Measurements from ENCODE around the gene GALNT15.

Gene GALNT15

DNA sequence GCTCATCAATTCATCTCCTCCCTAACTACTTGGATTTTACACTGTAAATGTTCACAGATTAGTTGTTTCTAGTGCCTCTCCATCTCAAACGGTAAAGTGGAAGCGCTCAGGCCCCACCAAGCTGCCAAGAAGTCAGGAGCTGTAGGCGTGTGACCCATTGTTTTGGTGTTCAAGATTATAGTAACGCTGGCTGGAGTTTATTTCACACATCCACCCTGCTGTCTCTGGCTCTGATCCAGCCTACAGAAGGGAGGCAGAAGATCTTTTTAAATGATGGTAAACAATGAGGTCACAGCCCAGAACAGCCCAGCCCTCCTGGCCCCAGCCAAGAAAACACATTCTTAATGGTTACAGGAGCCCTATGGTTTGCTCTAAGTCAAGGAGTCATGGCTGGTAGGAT lies 25.7 kb upstream of the GALNT15 start:
- H3K4me3 ChIP-seq (replicated peaks in 1 of 2; ENCODE audit: low read depth in 2 of 2, low read length in 2 of 2): no peak overlapping the region
- DNase-seq (ENCODE audit: low read depth in 2 of 2): peak; percentile 96 to 99
- TF ChIP-seq, protein P1, sequence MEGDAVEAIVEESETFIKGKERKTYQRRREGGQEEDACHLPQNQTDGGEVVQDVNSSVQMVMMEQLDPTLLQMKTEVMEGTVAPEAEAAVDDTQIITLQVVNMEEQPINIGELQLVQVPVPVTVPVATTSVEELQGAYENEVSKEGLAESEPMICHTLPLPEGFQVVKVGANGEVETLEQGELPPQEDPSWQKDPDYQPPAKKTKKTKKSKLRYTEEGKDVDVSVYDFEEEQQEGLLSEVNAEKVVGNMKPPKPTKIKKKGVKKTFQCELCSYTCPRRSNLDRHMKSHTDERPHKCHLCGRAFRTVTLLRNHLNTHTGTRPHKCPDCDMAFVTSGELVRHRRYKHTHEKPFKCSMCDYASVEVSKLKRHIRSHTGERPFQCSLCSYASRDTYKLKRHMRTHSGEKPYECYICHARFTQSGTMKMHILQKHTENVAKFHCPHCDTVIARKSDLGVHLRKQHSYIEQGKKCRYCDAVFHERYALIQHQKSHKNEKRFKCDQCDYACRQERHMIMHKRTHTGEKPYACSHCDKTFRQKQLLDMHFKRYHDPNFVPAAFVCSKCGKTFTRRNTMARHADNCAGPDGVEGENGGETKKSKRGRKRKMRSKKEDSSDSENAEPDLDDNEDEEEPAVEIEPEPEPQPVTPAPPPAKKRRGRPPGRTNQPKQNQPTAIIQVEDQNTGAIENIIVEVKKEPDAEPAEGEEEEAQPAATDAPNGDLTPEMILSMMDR (IDR thresholded peaks at IDR 0.05; ENCODE audit: low read depth, low read length): no peak

GRCh38 chr3:16150285-16150684 lies 24.2 kb upstream of the GALNT15 start:
- no peak for DNase-seq (ENCODE audit: low read depth in 2 of 2)

DNA sequence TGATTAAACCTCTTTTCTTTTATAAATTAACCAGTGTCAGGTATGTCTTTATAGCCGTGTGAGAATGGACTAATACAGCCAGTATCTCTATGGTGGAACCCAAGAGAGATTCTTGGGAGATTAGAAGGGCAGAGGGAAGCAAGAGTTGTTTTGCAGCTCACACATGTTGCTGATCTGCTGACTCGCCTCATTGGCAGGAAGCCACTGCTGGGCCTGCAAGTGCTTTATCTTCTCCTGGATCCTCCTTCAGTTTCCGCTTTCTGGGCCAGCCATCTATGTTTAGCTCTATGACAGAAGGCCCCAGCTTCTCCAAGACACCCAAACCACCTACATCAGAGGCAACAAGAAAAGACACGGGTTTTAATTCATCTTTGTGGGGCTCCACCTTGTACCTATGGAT lies 23.4 kb upstream of the GALNT15 start:
- TF ChIP-seq, protein P1 (IDR thresholded peaks at IDR 0.05; ENCODE audit: low read depth, low read length): no peak
- DNase-seq (ENCODE audit: low read depth in 2 of 2): peak; percentile 79 to 94
- no peak overlapping the region for H3K4me3 ChIP-seq (replicated peaks in 1 of 2; ENCODE audit: low read depth in 2 of 2, low read length in 2 of 2)

More at GRCh38 chr3:16150285-16150684, 24.2 kb upstream of the GALNT15 start:
- H3K4me3 ChIP-seq (replicated peaks in 1 of 2; ENCODE audit: low read depth in 2 of 2, low read length in 2 of 2): no peak overlapping the region
- TF ChIP-seq, protein P1 (IDR thresholded peaks at IDR 0.05; ENCODE audit: low read depth, low read length): no peak

DNA sequence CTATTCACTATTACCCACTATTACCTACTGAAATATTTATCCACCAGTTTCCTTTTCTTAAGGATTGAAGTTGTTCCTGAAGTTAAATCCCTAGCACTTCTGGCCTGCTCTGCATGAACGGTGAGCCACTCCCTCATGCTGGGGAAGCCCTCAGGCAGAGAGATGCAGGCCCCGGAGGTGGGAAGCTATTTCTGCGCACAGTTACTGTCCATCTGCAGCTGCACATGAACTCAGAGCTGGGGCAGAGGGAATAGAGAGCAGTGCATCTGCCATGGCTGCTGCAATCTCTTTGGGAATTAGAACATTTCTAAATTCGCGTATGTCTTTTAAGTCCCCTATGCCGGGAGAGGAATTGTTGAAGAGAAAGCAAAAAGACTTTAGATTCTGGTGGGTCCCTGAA lies 6.3 kb upstream of the GALNT15 start:
- TF ChIP-seq, protein P1 (IDR thresholded peaks at IDR 0.05; ENCODE audit: low read depth, low read length): no peak
- H3K4me3 ChIP-seq (replicated peaks in 1 of 2; ENCODE audit: low read depth in 2 of 2, low read length in 2 of 2): no peak overlapping the region
- no peak for DNase-seq (ENCODE audit: low read depth in 2 of 2)

GRCh38 chr3:16171009-16171408 lies 3.5 kb upstream of the GALNT15 start:
- TF ChIP-seq, protein P1 (IDR thresholded peaks at IDR 0.05; ENCODE audit: low read depth, low read length): no peak
- peak in 1 of 2 donors; percentile 75 for DNase-seq (ENCODE audit: low read depth in 2 of 2)
- no peak overlapping the region for H3K4me3 ChIP-seq (replicated peaks in 1 of 2; ENCODE audit: low read depth in 2 of 2, low read length in 2 of 2)

- no peak for DNase-seq (ENCODE audit: low read depth in 2 of 2)
- H3K4me3 ChIP-seq (replicated peaks in 1 of 2; ENCODE audit: low read depth in 2 of 2, low read length in 2 of 2): no peak overlapping the region
- TF ChIP-seq, protein P1 (IDR thresholded peaks at IDR 0.05; ENCODE audit: low read depth, low read length): no peak
These were observed 2.7 kb upstream of the GALNT15 start for GRCh38 chr3:16171825-16172224.

Measured in cardiac fibroblast (primary cell).